K562 (cell line): ENCODE data around the gene GNAT2. TPM values are rescaled to one million over a fixed set of nuclear protein-coding genes. Genes with fewer than 3 reads are reported as not detected.
A peak's percentile ranks its signal among the peaks of the same experiment; 100 is the strongest.

ENCODE experiments used
- CBFA2T3 ChIP-seq: fragments of 450-650 bp; IDR thresholded peaks from 2 replicates; pipeline ENCODE4 v1.6.1; 2017
- CBX2 ChIP-seq: fragments of 200-600 bp; sonication (generic); IDR thresholded peaks from one replicate; pipeline ENCODE4 v1.6.1; 2012; ENCODE audit warnings: mild to moderate bottlenecking, low read length, inconsistent platforms; ENCODE audit not compliant: insufficient read depth, poor library complexity, severe bottlenecking
- DMBX1 ChIP-seq: fragments of 250-450 bp; sonication (Bioruptor Pico); IDR thresholded peaks from 2 replicates; pipeline ENCODE4 v1.8.0; 2022; ENCODE audit warnings: inconsistent platforms, mild to moderate bottlenecking, moderate library complexity, borderline replicate concordance
- GTF2E2 ChIP-seq: fragments of 200-800 bp; sonication (Bioruptor generic); IDR thresholded peaks from 2 replicates; pipeline ENCODE4 v1.6.1; 2016; ENCODE audit warnings: missing genetic modification characterization, missing compliant biosample characterization
- HMBOX1 ChIP-seq: sonication (generic); IDR thresholded peaks from 2 replicates; pipeline ENCODE4 v1.6.1; 2016
- HSF4 ChIP-seq: fragments of 250-450 bp; sonication (Bioruptor Pico); IDR thresholded peaks from 2 replicates; pipeline ENCODE4 v2.1.2; 2022; ENCODE audit warnings: mild to moderate bottlenecking, moderate library complexity, borderline replicate concordance
- IRF9 ChIP-seq: fragments of 450-650 bp; IDR thresholded peaks from 2 replicates; pipeline ENCODE4 v1.6.1; 2016; ENCODE audit warnings: missing biosample characterization, missing genetic modification characterization
- PHB ChIP-seq: fragments of 250-450 bp; sonication (Bioruptor Pico); IDR thresholded peaks from 2 replicates; pipeline ENCODE4 v1.5.0; 2021
- POLR2AphosphoS5 ChIP-seq: IDR thresholded peaks from 2 replicates; pipeline ENCODE4 v1.6.1; 2011; ENCODE audit warnings: mild to moderate bottlenecking, low read depth, low read length, moderate library complexity; ENCODE audit not compliant: control insufficient read depth, insufficient read depth
- POLR3G ChIP-seq: IDR thresholded peaks from 2 replicates; pipeline ENCODE4 v1.6.1; 2011; ENCODE audit not compliant: insufficient read length, insufficient replicate concordance; ENCODE audit errors: extremely low read depth
- RBM22 ChIP-seq: fragments of 200-400 bp; formaldehyde crosslinking; IDR thresholded peaks from 2 replicates; pipeline ENCODE4 v1.6.1; 2018; ENCODE audit warnings: low read length, low read depth; ENCODE audit not compliant: poor library complexity, severe bottlenecking
- TCFL5 ChIP-seq: fragments of 250-450 bp; sonication (Bioruptor Pico); conservative IDR thresholded peaks from 2 replicates; pipeline ENCODE4 v1.6.1; 2021; ENCODE audit warnings: mild to moderate bottlenecking, moderate library complexity, matching md5 sums
- TEAD4 ChIP-seq, 2 experiments: sonication (generic) in 1 of 2; formaldehyde crosslinking in 1 of 2; IDR thresholded peaks; 2 replicates each; pipeline versions ENCODE4 v1.6.1 to v1.8.0; 2012 to 2022; ENCODE audit warnings: borderline replicate concordance in 1 of 2, inconsistent platforms in 1 of 2, low read length in 1 of 2, mild to moderate bottlenecking in 1 of 2, missing genetic modification reagents in 1 of 2
- TRIM28 ChIP-seq: fragments of 450-650 bp; IDR thresholded peaks from 2 replicates; pipeline ENCODE4 v1.6.1; 2017
- USF2 ChIP-seq: sonication (generic); formaldehyde crosslinking; IDR thresholded peaks from 2 replicates; pipeline ENCODE4 v1.5.0; 2020; ENCODE audit warnings: missing genetic modification reagents
- ZBTB17 ChIP-seq: fragments of 450-650 bp; formaldehyde crosslinking; IDR thresholded peaks from 2 replicates; pipeline ENCODE4 v1.4.0; 2020; ENCODE audit warnings: mild to moderate bottlenecking
- ZFPM2 ChIP-seq: fragments of 250-450 bp; sonication (Bioruptor Pico); IDR thresholded peaks from 2 replicates; pipeline ENCODE4 v1.5.1; 2022; ENCODE audit warnings: mild to moderate bottlenecking
- ZHX1 ChIP-seq: fragments of 150-350 bp; conservative IDR thresholded peaks from 2 replicates; pipeline ENCODE4 v1.6.1; 2014; ENCODE audit warnings: low read length
- ZKSCAN1 ChIP-seq: fragments of 150-350 bp; IDR thresholded peaks from 2 replicates; pipeline ENCODE4 v1.6.1; 2016; ENCODE audit warnings: low read depth, low read length
- ZNF124 ChIP-seq: sonication (generic); formaldehyde crosslinking; IDR thresholded peaks from 2 replicates; pipeline ENCODE4 v1.8.1; 2022; ENCODE audit warnings: missing genetic modification reagents
- ZNF133 ChIP-seq: fragments of 250-450 bp; sonication (Bioruptor Pico); IDR thresholded peaks from 2 replicates; pipeline ENCODE4 v1.4.0; 2020; ENCODE audit warnings: mild to moderate bottlenecking
- ZNF134 ChIP-seq: fragments of 250-450 bp; sonication (Bioruptor Pico); conservative IDR thresholded peaks from 2 replicates; pipeline ENCODE4 v1.4.0; 2020
- ZNF140 ChIP-seq: fragments of 250-450 bp; sonication (Bioruptor Pico); IDR thresholded peaks from 2 replicates; pipeline ENCODE4 v1.8.0; 2021; ENCODE audit warnings: moderate library complexity, mild to moderate bottlenecking, inconsistent platforms
- ZNF408 ChIP-seq: fragments of 250-450 bp; sonication (Bioruptor Pico); IDR thresholded peaks from 2 replicates; pipeline ENCODE4 v1.4.0; 2020; ENCODE audit warnings: low read depth, mild to moderate bottlenecking, moderate library complexity
- ZNF57 ChIP-seq: fragments of 450-650 bp; formaldehyde crosslinking; IDR thresholded peaks from 2 replicates; pipeline ENCODE4 v1.4.0; 2020; ENCODE audit warnings: mild to moderate bottlenecking, moderate library complexity
- ZSCAN29 ChIP-seq: fragments of 450-650 bp; IDR thresholded peaks from 2 replicates; pipeline ENCODE4 v1.6.1; 2017
- polyA plus RNA-seq, 8 experiments: library from polyadenylated mRNA; depleted of rRNA in 4 of 8; stranded (reverse) in 5 of 8; unstranded in 3 of 8; fragments of >200 nt; fragmentation: Nextera tagmentation in 2 of 8; fragmentation: Illumina TruSeq in 1 of 8; extraction: Ambion mirVana in 2 of 8; extraction: Trizol in 1 of 8; gene quantifications; 2 replicates each; pipeline versions ENCODE4 v1.2.1 to v1.2.3, GENCODE V29; 2011 to 2014; ENCODE audit warnings: inconsistent platforms in 1 of 8, missing spikeins in 1 of 8
- total RNA-seq, 7 experiments: library from RNA; depleted of rRNA in 6 of 7; stranded (reverse); fragments of >200 nt in 6 of 7; fragmentation: Illumina TruSeq in 2 of 7; extraction: Trizol in 2 of 7; gene quantifications; 2 replicates each; pipeline versions ENCODE4 v1.2.1 to v1.2.3, GENCODE V29; 2011 to 2021; ENCODE audit warnings: low replicate concordance in 1 of 7

The GNAT2 gene
- total and polyA plus RNA-seq, 9 of the 15 experiments (the other 6 are each of a cell fraction or from before 2014, with no cell fraction given): 0.06 to 0.52 (median 0.24) TPM; not detected in 1

GRCh38 chr1:109667452-109668122 is 48.2 kb upstream of the GNAT2 start, which contains the start of gene GSTM2 (continued):
- TF ChIP-seq POLR2AphosphoS5 (no peak), GTF2E2 (no peak), ZBTB17 (CRISPR knock-in tag) (no peak), CBFA2T3 (no peak), DMBX1 (no peak), TRIM28 (no peak), ZNF133 (CRISPR knock-in tag) (no peak), TEAD4 (IDR thresholded peaks at IDR 0.05; ENCODE audit: low read length) (no peak), TEAD4 (CRISPR knock-in tag; IDR thresholded peaks at IDR 0.05; ENCODE audit: borderline replicate concordance) (no peak), PHB (CRISPR knock-in tag) (no peak), IRF9 (tag) (no peak), ZKSCAN1 (no peak), HSF4 (CRISPR knock-in tag) (no peak), ZNF134 (CRISPR knock-in tag) (no peak), TCFL5 (no peak), ZNF140 (CRISPR knock-in tag) (no peak), ZNF57 (CRISPR knock-in tag) (no peak), POLR3G (no peak), ZFPM2 (CRISPR knock-in tag) (no peak), CBX2 (no peak), RBM22 (no peak), HMBOX1 (0 out of 2 replicates have a peak, but pooled peaks have one; percentile 24), ZSCAN29 (no peak), ZHX1 (no peak), USF2 (CRISPR knock-in tag) (peak; percentile 14; the same call in 1 of the 2 replicates), ZNF408 (CRISPR knock-in tag) (no peak), ZNF124 (CRISPR knock-in tag) (no peak)
